Effector CD4-positive, alpha-beta T cell (primary cell): ENCODE results near the gene ATG12.

Experiments
- DNase-seq: peaks from one replicate; pipeline ENCODE4 v3.0.0-alpha.2; 2020

ATG12 gene

GRCh38 chr5:115801984-115802383 is 39.4 kb downstream of the ATG12 start:
- no peak for DNase-seq

DNA sequence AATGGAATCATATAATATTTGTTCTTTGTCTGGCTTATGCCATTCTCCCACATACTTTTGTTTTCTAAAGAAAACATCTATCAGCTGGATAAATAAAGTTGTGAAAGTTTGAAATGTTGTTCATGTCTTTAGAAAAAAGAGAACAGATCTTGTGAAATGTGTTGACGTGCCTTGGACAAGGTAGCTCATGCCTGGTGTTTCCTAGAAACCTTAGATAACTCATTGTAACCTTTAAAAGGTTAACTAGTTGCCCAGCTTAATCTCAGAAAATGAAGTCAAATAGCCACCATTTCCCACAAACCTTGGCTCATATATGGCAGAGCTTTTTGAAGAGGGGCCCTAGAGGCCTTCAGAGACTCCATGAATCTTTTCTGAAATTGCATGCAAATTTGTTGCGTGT is 40.2 kb downstream of the ATG12 start:
- no peak for DNase-seq

- no peak for DNase-seq
Observed at GRCh38 chr5:115800108-115800507, 41.3 kb downstream of the ATG12 start.

DNA sequence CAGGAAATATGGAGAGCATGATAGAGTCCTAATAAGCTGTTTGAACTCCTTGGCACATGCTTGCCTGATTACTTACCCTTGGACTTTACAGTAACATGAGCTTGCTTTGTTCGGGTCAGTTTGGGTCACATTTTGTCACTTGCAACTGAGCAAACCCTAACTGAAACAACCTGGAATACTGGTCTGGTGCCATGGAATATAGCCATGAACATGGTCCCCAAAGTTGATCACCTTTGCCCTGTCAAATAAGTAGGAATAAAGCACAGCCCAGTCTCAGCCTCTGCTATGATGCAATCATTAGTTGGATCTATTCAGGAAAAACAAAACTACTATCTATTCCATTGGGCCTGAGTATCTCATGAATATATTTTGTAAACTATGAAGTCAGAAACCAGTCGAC is 43.1 kb downstream of the ATG12 start:
- no peak for DNase-seq

DNA sequence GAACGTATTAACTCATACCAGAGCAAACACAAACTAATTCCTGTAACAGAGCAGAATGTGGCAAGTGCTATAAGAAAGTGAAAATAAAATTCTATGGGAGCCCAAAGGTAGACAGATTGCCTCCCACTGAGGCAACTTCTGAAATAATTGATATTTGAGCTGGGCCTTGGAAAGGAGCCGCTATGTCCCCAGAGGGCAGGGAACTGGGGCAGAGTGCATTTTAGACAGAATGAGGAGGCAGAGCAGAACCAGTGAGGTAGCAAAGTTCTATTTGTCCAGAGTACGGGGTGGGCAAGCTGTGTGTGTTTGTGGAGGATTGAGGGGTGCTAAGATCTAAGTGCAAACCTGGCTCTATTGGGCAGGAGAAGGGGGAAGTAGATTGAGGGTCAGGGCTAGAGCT is 44.7 kb downstream of the ATG12 start:
- no peak for DNase-seq

DNA sequence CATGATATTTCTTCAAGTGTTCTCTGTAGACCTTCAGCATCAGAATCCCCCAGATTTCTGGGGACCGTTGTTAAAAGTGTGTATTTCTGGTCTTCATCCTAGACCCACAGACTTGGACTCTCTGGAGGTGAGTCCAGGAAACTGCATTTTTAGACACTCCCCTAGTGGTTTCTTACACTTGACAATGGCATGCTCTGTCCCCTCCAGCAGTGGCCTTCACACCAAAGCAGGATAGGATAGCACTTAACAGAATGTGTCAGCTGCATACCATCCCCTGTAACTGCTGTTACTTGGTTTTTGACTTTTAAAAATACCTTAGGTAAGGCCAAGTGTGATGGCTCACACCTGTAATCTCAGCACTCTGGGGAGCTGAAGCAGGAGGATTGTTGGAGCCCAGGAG is 45.7 kb downstream of the ATG12 start:
- DNase-seq = no peak

- no peak for DNase-seq
Observed at GRCh38 chr5:115788440-115788839, 52.9 kb downstream of the ATG12 start.

DNA sequence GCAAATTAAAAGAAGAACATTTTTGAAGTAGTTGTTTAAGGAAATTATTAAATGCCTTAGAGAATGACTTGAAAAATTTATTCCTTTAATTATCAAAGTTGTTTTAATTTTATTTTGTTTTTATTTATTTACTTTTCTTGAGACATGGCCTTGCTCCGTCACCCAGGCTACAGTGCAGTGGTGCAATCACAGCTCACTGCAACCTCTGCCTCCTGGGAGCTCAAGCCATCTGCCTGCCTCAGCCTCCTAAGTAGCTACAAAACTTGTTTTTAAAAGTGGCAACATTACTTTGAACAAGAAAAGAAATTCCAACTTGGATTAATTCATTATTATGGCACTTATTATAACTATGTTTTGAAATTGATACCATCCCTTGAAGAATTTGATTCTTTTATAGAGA is 53.9 kb downstream of the ATG12 start:
- no peak for DNase-seq

DNA sequence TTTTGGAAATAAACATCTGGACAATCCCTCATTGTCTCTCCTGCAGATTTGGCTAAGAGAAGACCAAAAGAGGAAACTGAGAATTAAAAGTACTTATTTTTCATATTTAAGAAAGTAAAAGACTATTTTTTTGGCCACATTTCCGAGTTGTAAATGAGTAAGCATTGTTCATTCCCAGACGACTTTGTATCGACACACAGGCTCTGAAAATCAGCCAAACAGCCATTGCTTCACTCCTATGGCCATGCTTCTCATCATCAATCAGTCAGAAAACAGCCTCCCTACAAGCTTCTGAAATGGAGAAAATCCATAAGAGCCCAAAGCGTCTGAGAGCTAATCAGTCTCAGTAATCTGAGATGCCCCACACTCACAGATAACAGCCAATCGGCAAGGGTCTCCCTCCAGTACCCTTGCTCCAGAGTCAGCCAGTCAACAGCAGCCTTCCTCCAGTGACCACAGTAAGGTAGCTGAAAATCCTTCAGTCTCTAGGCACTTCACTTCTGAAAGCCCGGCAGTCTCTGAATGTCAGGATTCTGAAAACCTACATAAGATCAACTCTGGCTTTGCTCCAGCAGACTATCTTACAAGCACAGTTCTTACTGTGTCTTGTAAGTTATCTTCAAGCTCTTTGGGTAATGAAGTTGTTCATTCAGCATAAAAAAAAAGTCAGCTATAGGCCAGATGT is 55.8 kb downstream of the ATG12 start:
- no peak for DNase-seq

DNA sequence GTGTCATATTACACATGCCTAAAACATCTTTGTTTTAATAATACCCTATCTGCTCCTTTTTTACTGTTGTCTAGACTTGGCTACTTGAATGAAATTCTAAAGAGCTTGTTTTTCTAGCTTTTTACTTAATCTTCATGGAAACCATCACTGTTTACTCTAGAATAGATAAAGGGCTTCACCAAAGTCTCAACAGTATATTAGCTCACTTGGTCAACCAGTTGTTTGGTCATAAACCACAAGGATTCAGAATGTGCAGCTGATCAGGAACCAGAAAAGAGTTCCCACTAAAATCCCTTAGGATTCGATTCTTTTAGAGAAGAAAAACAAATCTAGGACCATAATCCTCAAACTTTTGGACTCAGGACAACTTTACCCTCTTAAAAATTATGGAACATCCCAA is 62.9 kb downstream of the ATG12 start:
- no peak for DNase-seq
